Endothelial cell of umbilical vein (primary cell): ENCODE data around the gene INTS1.

Experiments used
- EZH2 ChIP-seq: IDR thresholded peaks from 2 replicates; pipeline ENCODE4 v1.6.1; 2012; ENCODE audit warnings: borderline replicate concordance, low read depth, mild to moderate bottlenecking, moderate library complexity, low read length, inconsistent platforms; ENCODE audit not compliant: severe bottlenecking
- POLR2A ChIP-seq: IDR thresholded peaks from 2 replicates; pipeline ENCODE4 v1.6.1; 2012; ENCODE audit warnings: low read depth, mild to moderate bottlenecking, control low read depth, low read length
- POLR2AphosphoS5 ChIP-seq: IDR thresholded peaks from 2 replicates; pipeline ENCODE4 v1.6.1; 2012; ENCODE audit warnings: low read depth, mild to moderate bottlenecking, control low read depth, low read length, moderate library complexity; ENCODE audit not compliant: insufficient read depth
- TF ChIP-seq, protein P1 (sequence below), 2 donors: IDR thresholded peaks; 1 replicate in 1 of 2; 2 replicates in 1 of 2; pipeline ENCODE4 v1.5.1; 2011; ENCODE audit warnings: low read length in 2 of 2, mild to moderate bottlenecking in 2 of 2, moderate library complexity in 2 of 2, control low read depth in 1 of 2, inconsistent platforms in 1 of 2, low read depth in 1 of 2; ENCODE audit not compliant: insufficient read depth in 1 of 2; ENCODE audit errors: extremely low read depth in 1 of 2
- TF ChIP-seq, protein P2 (sequence below): IDR thresholded peaks from 2 replicates; pipeline ENCODE4 v1.6.1; 2011; ENCODE audit not compliant: insufficient read depth, insufficient read length

DNA sequence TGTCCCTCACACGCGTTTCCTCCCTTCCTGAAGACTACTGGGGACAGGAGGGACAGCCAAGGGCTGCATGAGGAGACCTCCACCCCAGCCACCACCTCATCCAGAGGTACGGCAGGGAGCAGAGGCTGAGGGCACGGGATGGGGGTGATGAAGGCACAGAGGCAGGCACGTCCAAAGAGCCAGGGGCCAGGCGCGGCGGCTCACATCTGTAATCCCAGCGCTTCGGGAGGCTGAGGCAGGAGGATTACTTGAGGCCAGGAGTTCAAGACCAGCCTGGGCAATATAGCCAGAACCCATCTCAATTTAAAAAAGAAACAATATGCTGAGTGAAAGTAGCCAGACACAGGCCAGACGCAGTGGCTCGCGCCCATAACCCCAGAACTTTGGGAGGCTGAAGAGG, 48.2 kb downstream of the INTS1 start:
- TF ChIP-seq, protein P1, sequence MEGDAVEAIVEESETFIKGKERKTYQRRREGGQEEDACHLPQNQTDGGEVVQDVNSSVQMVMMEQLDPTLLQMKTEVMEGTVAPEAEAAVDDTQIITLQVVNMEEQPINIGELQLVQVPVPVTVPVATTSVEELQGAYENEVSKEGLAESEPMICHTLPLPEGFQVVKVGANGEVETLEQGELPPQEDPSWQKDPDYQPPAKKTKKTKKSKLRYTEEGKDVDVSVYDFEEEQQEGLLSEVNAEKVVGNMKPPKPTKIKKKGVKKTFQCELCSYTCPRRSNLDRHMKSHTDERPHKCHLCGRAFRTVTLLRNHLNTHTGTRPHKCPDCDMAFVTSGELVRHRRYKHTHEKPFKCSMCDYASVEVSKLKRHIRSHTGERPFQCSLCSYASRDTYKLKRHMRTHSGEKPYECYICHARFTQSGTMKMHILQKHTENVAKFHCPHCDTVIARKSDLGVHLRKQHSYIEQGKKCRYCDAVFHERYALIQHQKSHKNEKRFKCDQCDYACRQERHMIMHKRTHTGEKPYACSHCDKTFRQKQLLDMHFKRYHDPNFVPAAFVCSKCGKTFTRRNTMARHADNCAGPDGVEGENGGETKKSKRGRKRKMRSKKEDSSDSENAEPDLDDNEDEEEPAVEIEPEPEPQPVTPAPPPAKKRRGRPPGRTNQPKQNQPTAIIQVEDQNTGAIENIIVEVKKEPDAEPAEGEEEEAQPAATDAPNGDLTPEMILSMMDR (IDR thresholded peaks at IDR 0.05; ENCODE audit: extremely low read depth in 1 of 2, insufficient read depth in 1 of 2, low read depth in 1 of 2, low read length in 2 of 2) = no peak
- TF ChIP-seq POLR2AphosphoS5 (no peak), POLR2A (no peak), EZH2 (no peak)
- TF ChIP-seq, protein P2, sequence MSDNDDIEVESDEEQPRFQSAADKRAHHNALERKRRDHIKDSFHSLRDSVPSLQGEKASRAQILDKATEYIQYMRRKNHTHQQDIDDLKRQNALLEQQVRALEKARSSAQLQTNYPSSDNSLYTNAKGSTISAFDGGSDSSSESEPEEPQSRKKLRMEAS = no peak
